ENCODE measurements around the gene MINDY2. TPM values are rescaled to one million over a fixed set of nuclear protein-coding genes. Genes with fewer than 3 reads are reported as not detected.

Gene MINDY2
- total and polyA plus RNA-seq, 9 of the 15 experiments (the other 6 are each of a cell fraction or from before 2014, with no cell fraction given), result 2.4 to 15.3 (median 7.2) TPM

GRCh38 chr15:58748040-58748851 is 22.9 kb upstream of the MINDY2 start (continued):
- TF ChIP-seq ASH1L (IDR thresholded peaks at IDR 0.05; ENCODE audit: borderline replicate concordance, low read depth, partially characterized antibody) (no peak), CCAR2 (IDR thresholded peaks at IDR 0.05; ENCODE audit: low read depth, low read length) (no peak), MLLT1 (IDR thresholded peaks at IDR 0.05) (peak in 1 of 2 experiments; percentile 36; a peak in 1 of 4 replicates), FOS (IDR thresholded peaks at IDR 0.05; ENCODE audit: extremely low read depth, insufficient read length) (no peak), HDAC2 (IDR thresholded peaks at IDR 0.05) (0 out of 2 replicates have a peak, but pooled peaks have one; percentile 48), SRSF9 (IDR thresholded peaks at IDR 0.05; ENCODE audit: borderline replicate concordance, low read depth, low read length) (no peak), POLR3A (IDR thresholded peaks at IDR 0.05; ENCODE audit: borderline replicate concordance, extremely low read depth, insufficient read depth, insufficient read length) (no peak), ZNF507 (tag; conservative IDR thresholded peaks at IDR 0.05) (no peak), MTA3 (IDR thresholded peaks at IDR 0.05; ENCODE audit: borderline replicate concordance) (peak; percentile 76; the same call in 1 of the 2 replicates), ZNF431 (CRISPR knock-in tag; IDR thresholded peaks at IDR 0.05) (no peak), HNRNPLL (IDR thresholded peaks at IDR 0.05; ENCODE audit: low read depth, low read length, poor library complexity, severe bottlenecking) (no peak), HOXB6 (CRISPR knock-in tag; IDR thresholded peaks at IDR 0.05; ENCODE audit: borderline replicate concordance) (no peak), UBTF (IDR thresholded peaks at IDR 0.05; ENCODE audit: borderline replicate concordance in 1 of 2, low read depth in 2 of 2, low read length in 2 of 2) (peak in 1 of 2 experiments; percentile 52; a peak in 1 of 4 replicates), MNT (conservative IDR thresholded peaks at IDR 0.05) (peak; percentile 49 to 56; a peak in 2 of 4 replicates), HBP1 (CRISPR knock-in tag; IDR thresholded peaks at IDR 0.05) (no peak), DEAF1 (CRISPR knock-in tag; IDR thresholded peaks at IDR 0.05) (no peak), SNAPC5 (CRISPR knock-in tag; IDR thresholded peaks at IDR 0.05) (no peak)

Measured in K562 (cell line).